DMS153 (cell line): Measurements from ENCODE around the gene PCDH9.
"Not testable (repeated sequence)": the region's sequence is repeated elsewhere in the genome, so short reads cannot be mapped to it uniquely, and the experiment has no call there.

Experiments
- DNase-seq: peaks from one replicate; lab custom pipeline; 2025; lab: John Stamatoyannopoulos, UW

Gene PCDH9

GRCh38 chr13:66273011-66273410 lies 957.1 kb downstream of the PCDH9 start:
- DNase-seq: no peak

DNA sequence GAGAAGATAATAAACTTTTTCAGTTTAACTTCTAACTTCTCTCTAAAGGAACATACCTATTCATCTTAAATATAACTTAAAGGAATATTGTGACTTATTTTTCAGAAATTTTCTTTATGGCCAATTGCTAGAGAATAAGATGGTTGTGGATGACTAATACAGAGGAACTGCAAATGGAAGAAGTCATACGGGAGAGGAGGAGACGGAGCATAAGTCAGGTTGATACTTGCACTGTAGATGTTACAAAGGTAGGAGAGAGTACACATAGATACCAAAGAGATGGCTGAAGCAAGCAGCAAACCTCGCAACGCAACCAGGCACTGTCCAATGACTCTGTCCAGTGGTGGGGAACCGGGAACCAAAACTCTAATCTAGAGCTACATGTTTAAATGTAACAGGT lies 963.4 kb downstream of the PCDH9 start:
- DNase-seq: no peak

DNA sequence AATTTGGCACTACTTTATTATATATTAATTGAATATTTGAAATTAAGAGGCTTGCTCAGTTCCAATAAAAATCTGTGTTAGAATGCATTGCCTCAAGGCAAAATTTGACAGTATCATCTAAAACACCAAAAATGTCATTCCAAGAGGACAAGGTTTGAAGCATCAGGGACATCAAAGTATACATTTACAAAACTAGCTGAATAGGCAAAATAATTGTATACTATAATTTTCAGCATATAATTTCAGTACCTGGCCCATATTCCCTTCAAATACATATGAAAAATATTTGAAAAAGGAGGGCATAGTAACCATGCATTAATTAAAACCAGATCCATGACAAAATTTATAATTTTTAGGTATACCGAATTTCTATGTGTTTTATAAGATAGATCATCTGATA lies 963.8 kb downstream of the PCDH9 start:
- no peak for DNase-seq

GRCh38 chr13:66265371-66265770 lies 964.8 kb downstream of the PCDH9 start:
- DNase-seq: no peak

DNA sequence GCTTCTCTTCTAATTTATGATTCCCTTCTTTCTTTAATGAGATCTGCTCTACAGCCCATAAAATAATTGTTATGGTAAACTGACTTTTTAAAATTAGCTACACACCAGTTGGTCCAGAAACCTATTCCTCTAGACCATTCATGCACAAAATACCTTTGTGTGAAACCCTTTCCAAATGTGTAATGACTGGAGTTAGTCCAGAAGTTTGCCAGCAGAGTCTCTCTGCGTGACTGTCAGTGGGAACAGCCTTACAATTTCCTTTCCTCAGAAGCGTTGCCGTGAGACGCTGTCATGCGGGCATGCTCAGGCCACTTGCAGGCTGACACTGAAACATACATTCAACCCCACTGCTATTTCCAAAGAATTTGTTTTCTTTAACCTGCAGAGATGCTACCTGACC lies 965.2 kb downstream of the PCDH9 start:
- DNase-seq: no peak

DNA sequence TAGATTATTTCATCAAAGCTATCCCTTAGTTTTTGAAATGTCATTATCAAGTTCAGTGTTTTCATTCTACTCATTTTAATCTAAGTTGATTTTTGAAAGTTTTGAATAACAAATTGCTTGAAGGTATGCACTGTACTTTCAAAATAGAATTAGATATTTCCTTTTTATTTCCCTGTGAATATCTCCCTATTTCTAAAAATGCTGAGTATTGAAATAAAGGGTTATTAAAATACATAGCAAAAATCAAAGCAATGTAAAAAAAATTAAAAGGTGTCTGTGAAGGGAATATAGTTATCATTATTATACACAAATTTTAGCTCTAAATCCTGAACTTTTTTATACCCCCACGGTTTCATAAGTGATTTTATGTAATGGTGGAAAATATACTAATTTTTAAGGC lies 967.8 kb downstream of the PCDH9 start:
- no peak for DNase-seq

DNA sequence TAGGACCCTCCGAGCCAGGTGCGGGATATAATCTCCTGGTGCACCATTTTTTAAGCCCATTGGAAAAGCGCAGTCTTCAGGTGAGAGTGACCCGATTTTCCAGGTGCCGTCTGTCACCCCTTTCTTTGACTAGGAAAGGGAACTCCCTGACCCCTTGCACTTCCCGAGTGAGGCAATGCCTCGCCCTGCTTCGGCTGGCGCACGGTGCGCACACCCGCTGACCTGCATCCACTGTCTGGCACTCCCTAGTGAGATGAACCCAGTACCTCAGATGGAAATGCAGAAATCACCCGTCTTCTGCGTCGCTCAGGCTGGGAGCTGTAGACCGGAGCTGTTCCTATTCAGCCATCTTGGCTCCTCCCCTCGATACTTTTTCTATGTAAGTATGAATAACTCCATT lies 970.7 kb downstream of the PCDH9 start:
- not testable (repeated sequence) for DNase-seq
